Measurements from ENCODE around the gene IFNL2.
"Not testable (repeated sequence)": the region's sequence is repeated elsewhere in the genome, so short reads cannot be mapped to it uniquely, and the experiment has no call there.

IFNL2 gene

GRCh38 chr19:39268085-39268484 lies at the start of gene IFNL2:
IFNL2 (plus strand) TSS chr19:39268396; CDS start chr19:39268569, 173 bp downstream.
- DNase-seq: not testable (repeated sequence)

DNA sequence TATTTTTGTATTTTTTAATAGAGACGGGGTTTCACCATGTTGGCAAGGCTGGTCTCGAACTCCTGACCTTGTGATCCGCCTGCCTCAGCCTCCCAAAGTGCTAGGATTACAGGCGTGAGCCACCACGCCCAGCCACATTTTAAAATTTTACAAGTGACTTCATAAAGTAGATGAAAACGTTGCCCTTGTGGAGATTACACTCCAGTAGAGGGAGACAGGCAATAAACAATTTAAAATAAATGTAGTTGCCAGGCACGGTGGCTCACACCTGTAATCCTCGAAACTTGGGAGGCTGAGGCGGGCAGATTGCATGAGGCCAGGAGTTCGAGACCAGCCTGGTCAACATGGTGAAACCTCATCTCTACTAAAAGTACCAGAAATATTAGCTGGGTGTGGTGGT lies 49.1 kb upstream of the IFNL2 start:
- DNase-seq: not testable (repeated sequence)

GRCh38 chr19:39223703-39224279 lies 44.4 kb upstream of the IFNL2 start:
- no peak for DNase-seq

- DNase-seq: no peak
Measured at GRCh38 chr19:39224910-39225309, 43.3 kb upstream of the IFNL2 start.

DNA sequence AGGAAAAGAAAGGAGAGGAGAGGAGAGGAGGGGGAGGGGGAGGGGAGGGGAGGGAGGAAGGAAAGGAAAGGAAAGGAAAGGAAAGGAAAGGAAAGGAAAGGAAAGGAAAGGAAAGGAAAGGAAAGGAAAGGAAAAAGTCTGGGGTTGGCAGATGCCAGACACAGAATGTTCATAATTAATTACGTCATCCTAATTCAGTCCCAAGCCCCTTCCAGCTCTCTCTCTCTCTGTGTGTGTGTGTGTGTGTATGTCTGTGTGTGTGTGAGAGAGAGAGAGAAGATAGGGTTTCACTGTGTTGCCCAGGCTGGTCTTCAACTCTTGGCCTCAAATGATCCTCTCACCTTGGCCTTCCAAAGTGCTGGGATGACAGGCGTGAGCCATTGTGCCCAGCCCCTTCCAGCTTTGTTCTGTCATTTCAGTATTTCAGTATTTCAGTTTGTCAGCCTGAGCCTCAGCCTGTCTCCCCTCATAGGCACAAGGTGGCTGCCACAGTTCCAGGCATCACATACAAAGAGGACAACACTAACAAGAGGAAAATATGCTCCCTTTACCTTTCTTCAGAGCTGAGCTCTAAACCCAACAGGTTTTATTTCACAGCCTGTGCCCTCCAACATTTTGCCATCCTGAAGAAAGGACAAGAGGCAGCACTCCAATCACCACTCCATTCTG lies 38.0 kb upstream of the IFNL2 start:
- no peak for DNase-seq

DNA sequence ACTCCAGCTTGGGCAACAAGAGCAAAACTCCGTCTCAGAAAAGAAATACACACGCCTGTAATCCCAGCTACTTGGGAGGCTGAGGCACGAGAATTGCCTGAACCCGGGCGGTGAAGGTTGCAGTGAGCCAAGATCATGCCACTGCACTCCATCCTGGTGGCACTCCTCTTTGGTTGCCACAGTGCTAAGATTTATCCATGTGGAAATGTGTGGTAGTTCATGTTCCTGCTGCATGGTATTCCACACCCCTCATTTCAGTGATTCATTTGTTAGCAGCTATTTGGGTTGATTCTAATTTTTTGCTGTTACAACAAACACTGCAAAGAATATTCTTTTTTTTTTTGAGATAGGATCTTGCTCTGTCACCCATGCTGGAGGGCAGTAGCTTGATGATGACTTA lies 35.5 kb upstream of the IFNL2 start:
- DNase-seq: no peak

- DNase-seq: no peak
Measured at GRCh38 chr19:39236527-39236926, 31.7 kb upstream of the IFNL2 start.

DNA sequence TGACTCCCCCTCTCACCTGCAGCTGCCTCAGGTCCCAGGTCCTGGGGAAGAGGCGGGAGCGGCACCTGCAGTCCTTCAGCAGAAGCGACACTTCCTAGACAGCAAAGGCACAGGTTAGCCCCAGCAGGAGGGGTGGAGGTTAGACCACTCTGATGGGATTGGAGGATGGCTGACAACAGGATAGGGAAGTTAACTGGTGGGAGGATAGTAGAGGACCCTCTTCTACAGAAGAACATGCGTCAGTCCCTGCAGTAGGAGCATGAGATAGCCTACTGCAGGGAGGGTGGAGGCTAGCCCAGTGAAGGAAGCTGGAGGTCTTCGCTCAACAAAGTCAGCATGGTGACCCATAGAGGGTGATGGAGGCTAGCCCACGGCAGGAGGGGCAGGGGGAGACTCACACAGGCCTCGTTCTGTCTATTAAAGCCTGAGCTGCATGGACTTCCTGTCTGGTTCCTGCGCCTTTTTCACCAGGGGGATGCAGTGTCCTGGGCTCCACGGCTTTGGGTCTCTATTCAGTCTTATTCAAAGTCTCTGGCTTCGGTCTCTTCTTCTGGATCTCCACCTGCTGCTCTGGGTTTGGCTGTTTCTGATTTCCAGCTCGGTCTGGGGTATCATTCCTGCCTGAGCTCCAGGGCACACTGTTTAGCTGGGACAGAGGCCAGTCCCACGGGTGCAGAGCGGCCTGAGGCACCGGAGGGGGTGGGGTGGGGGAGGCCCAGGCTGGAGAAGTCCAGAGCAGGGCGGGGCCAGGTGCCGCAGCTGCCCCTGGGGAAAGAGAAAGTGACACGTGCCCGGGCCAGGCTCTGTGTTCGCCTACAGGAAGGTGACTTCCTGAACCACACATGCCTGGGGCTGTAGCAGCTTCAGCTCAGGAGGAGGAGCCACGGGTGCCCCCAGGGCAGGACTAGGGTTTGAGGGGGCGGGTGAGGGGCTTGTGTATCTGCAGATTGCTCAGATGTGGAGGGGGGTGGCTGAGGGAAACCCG lies 30.7 kb upstream of the IFNL2 start:
- DNase-seq: no peak

- no peak for DNase-seq
Measured at GRCh38 chr19:39238209-39238608, 30.0 kb upstream of the IFNL2 start.

- no peak for DNase-seq
Measured at GRCh38 chr19:39238944-39239343, 29.3 kb upstream of the IFNL2 start.

DNA sequence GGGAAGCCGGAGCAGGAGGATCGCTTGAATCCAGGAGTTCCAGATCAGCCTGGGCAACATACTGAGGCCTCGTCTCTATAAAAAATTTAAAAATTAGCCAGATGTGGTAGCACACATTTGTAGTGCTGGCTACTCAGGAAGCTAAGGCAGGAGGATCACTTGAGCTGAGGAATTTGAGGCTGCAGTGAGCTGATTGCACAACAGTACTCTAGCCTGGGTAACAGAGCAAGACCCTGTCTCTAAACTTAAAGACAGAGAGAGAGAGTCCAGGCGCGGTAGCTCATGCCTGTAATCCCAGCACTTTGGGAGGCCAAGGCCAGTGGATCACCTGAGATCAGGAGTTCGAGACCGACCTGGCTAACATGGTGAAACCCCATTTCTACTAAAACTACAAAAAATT lies 27.8 kb upstream of the IFNL2 start:
- no peak for DNase-seq

DNA sequence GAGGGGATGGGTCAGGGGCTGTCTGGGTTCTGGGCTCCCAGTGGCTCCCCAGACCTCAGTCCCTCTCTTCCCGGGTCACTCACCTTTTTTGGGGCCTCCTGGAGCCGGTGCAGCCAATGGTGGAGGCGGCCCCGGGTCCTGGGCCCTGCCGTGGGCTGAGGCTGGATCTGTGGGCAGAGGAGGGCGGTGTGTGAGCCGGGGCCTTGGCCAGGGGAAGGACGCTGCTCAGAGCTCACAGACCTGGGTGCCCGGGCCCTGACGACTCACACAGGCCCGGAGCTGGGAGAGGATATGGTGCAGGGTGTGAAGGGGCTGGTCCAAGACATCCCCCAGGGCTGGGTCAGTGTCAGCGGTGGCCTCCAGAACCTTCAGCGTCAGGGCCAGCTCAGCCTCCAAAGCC lies 24.5 kb upstream of the IFNL2 start:
- DNase-seq: not testable (repeated sequence)

GRCh38 chr19:39244410-39245100 lies 23.6 kb upstream of the IFNL2 start, which contains the start of gene IFNL3:
IFNL3 (minus strand) TSS chr19:39245006; CDS start chr19:39244967, 39 bp downstream.
- DNase-seq: not testable (repeated sequence)

- not testable (repeated sequence) for DNase-seq
Measured at GRCh38 chr19:39245166-39245565, 23.0 kb upstream of the IFNL2 start.

DNA sequence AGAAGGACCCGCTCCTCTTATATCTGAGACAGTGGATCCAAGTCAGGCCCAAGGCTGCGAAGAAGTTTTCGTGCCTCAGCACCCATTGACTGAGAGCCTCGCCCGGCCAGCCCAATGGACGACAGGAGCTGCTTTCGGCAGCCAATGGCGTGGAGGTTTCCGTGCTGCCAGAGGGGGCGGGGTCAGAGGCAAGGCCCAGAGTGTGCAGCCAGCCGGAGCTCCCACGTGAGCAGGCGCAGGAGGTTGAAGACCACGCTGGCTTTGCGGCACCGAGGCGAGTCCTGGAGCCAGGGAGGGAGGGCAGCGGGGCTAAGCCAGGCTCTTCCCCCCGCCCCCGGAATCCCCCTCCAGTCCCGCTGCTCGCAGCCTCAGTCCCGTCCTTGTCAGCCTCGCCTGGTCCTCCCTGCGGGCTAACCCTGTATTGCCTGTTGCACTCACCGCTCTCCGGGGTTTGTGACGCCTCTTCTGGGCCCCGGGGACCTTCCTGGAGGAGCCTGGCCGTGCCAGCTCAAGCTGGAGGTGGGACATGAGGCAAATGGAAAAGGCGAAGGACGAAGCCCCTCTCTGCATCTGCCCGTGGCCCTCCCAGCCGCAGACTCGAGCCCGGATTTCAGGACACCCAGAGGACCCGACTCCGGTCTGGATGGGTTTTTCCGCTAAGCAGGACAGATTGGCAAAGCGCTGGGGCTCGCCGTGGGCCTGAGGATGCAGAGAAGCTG lies 21.1 kb upstream of the IFNL2 start:
- DNase-seq: no peak

DNA sequence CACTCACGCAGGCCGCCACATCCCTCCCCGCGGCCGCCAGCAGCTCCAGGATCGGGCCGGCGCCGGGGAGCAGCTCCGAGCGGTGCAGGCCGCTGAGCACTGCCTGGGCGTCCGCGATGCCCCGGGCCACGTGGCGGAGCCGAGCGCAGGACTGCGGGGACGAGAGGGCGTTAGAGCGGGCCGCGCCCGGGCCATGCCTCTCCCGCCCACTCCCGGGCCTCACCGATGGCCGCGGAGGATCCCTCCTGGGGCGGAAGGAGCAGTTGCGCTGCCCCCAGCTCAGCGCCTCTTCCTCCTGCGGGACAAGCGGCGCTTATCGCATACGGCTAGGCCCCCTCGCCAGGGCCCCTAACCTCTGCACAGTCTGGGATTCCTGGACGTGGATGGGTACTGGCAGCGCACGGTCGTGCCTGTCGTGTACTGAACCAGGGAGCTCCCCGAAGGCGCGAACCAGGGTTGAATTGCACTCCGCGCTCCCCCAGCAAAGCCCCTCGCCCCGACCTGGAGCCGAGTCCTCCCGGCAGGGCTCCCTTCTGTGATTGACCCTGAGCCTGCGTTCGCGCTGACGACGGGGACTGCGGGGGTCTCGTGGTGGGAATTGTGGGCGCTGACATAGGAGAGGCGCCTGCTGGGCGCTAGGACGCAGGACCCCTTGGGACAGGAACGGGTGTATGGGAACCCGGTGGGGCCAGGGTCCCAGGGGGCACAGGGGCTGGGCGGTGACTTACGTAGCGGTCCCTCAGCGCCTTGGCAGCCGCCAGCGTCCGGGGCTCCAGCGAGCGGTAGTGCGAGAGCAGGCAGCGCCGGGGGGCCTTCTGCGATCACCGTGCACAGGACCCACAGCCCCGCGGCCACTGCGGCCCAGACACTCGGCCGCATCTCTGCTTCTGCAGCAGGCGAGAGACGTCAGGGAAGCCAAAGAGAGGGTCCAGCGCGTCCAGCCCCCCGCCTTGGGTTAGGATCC lies 20.2 kb upstream of the IFNL2 start:
- no peak for DNase-seq

- DNase-seq: no peak
Measured at GRCh38 chr19:39248806-39249205, 19.4 kb upstream of the IFNL2 start, which contains the start of gene IFNL4. IFNL4 (minus strand) TSS chr19:39248856.

DNA sequence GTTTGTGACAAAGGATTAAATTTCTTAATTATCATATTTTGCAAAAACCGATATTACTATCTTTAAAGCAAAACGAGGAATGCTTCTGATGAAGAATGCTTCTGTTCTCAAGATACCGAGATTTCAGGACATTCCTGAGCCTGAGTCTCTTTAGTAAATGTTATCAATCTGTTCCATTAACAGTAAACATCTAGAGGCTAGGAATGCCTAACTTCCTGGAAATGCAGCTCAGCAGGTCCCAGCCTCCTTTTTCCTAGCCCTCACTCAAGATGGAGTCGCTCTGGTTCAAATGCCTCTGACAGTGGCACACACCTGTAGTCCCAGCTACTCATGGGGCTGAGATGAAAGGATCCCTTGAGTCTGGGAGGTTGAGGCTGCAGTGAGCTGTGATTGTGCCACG lies 17.1 kb upstream of the IFNL2 start:
- DNase-seq: no peak

DNA sequence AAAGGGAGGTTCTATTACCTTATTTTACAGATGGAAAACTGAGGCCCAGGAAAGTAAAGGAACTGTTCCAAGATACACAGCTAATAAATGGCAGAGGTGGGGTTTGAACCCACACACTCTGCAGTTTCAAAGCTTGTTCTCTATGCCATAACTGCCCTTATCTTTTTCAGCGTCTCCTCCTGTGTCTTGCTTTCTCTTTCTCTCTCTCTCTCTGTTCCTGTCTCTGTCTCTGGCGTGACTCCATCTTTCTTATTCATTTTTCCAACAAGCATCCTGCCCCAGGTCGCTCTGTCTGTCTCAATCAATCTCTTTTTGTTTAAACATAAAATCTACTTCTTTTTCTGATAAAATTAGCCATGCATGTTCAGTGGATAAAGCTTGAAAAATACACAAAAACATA lies 16.4 kb upstream of the IFNL2 start:
- DNase-seq: no peak

- DNase-seq: no peak
Measured at GRCh38 chr19:39252458-39252857, 15.7 kb upstream of the IFNL2 start.
